ENCODE measurements around the gene SERPINA4.

The SERPINA4 gene

GRCh38 chr14:94548999-94549985 lies 11.9 kb upstream of the SERPINA4 start:
- H3K27me3 Mint-ChIP-seq: peaks cover 19% of the 10 kb centered on the region
- no peak overlapping the region for H3K4me3 Mint-ChIP-seq
- no peaks in the 10 kb centered on the region for H3K4me1 Mint-ChIP-seq (ENCODE audit: low read depth)
- H3K27ac Mint-ChIP-seq: no peak overlapping the region
- no peaks in the 10 kb centered on the region for H3K36me3 Mint-ChIP-seq
- peaks cover 6% of the 10 kb centered on the region for H3K9me3 Mint-ChIP-seq (ENCODE audit: low read depth)

DNA sequence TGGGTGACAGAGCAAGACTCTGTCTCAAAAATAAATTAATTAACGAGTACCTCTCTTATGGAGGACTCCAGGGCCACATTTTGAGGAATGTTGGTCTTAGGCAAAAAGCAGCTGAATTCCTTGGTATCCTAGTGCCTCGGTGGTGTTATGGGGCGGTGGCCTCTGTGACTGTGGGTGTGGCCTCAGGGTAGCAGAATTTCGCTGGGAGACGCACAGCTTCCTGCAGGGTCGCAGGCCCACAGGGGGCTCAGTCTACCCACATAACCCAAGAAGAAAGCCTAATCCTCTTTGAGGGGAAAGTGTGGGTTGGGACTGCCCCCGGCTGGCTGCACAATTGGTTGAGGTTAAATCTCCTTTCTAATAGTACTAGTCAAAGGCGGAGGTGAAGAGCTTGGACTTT lies 11.2 kb upstream of the SERPINA4 start:
- peaks cover 24% of the 10 kb centered on the region for H3K27me3 Mint-ChIP-seq
- peaks cover 13% of the 10 kb centered on the region for H3K9me3 Mint-ChIP-seq (ENCODE audit: low read depth)
- no peaks in the 10 kb centered on the region for H3K4me1 Mint-ChIP-seq (ENCODE audit: low read depth)
- no peak overlapping the region for H3K4me3 Mint-ChIP-seq
- H3K36me3 Mint-ChIP-seq: no peaks in the 10 kb centered on the region
- no peak overlapping the region for H3K27ac Mint-ChIP-seq

DNA sequence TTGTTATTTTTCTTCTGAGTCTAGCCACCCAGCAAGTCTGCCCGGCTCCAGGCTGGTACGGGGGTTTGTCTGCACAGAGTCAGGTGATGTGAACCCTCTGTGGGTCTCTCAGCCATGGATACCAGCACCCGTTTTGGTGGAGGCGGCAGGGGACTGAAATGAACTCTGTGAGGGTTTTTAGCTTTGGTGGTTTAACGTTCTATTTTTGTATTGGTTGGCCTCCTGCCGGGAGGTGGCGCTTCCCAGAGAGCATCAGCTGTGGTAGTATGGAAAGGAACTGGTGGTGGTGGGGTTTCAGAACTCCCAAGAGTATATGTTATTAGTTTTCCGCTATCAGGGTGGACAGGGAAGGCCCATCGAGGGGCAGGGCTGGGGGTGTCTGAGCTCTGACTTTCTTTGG lies 5.3 kb upstream of the SERPINA4 start:
- H3K4me1 Mint-ChIP-seq (ENCODE audit: low read depth): no peaks in the 10 kb centered on the region
- peaks cover 28% of the 10 kb centered on the region for H3K27me3 Mint-ChIP-seq
- H3K27ac Mint-ChIP-seq: no peak overlapping the region
- H3K9me3 Mint-ChIP-seq (ENCODE audit: low read depth): peaks cover 21% of the 10 kb centered on the region
- H3K36me3 Mint-ChIP-seq: no peaks in the 10 kb centered on the region
- H3K4me3 Mint-ChIP-seq: no peak overlapping the region

DNA sequence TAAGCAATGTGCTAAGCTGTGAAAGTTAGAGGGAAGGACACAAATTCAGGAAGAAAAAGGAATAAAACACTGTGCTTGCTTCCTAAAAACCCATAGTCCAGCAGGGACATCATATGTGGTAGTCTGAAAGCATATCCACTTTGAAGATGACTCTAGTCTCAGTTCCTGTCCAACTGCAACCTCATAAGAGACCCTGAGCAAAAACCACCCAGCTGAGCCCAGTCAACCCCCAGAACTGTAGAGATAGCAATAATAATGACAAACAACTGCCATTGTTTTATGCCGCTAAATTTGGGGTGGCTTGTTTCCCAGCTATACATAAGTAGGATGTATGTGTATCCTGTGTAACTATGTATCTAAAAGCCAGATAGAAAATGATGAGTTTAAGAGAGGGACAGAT lies 3.9 kb upstream of the SERPINA4 start:
- Mint-ChIP-seq H3K27me3 (peaks cover 24% of the 10 kb centered on the region), H3K27ac (no peak overlapping the region), H3K9me3 (ENCODE audit: low read depth) (peaks cover 21% of the 10 kb centered on the region), H3K4me1 (ENCODE audit: low read depth) (no peaks in the 10 kb centered on the region), H3K4me3 (no peak overlapping the region), H3K36me3 (no peaks in the 10 kb centered on the region)

- no peaks in the 10 kb centered on the region for H3K4me1 Mint-ChIP-seq (ENCODE audit: low read depth)
- peaks cover 23% of the 10 kb centered on the region for H3K27me3 Mint-ChIP-seq
- peaks cover 21% of the 10 kb centered on the region for H3K9me3 Mint-ChIP-seq (ENCODE audit: low read depth)
- no peak overlapping the region for H3K4me3 Mint-ChIP-seq
- H3K36me3 Mint-ChIP-seq: no peaks in the 10 kb centered on the region
- H3K27ac Mint-ChIP-seq: no peak overlapping the region
Measured at GRCh38 chr14:94558842-94559241, 2.4 kb upstream of the SERPINA4 start.

DNA sequence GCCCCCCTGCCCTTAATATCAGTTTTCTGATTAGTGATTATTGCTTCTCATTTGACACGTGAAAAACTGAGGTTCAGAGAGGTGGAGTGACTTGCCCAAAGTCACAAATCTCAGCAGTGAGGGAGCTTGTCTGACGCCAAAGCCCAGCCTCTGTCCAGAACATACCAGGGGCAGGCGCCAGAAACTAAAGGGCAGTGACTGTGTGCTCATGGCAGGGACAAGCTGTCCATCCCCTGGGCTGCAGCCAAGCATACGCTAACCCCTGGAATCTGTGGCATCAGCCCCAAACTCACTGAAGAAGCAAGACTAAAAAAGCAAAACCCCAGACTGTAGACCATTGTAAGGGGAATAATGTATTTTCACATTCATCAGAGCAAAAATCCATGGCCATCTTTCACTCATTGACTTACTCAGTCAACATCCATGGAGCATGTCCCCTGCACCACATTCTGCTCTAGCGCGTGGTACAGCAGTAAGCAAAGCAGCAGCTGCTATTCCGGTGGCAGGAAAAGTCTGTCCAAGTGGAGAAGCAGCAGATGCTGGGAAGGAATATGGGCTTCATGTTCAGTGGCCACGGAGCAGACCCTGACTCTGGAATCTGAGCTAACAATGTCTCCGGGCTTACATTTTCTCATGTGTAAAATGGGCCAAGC lies 1.5 kb upstream of the SERPINA4 start:
- Mint-ChIP-seq H3K36me3 (no peaks in the 10 kb centered on the region), H3K9me3 (ENCODE audit: low read depth) (peaks cover 15% of the 10 kb centered on the region), H3K27ac (no peak overlapping the region), H3K27me3 (peaks cover 16% of the 10 kb centered on the region), H3K4me3 (no peak overlapping the region), H3K4me1 (ENCODE audit: low read depth) (no peaks in the 10 kb centered on the region)

GRCh38 chr14:94560291-94560665 lies 964 bp upstream of the SERPINA4 start:
- Mint-ChIP-seq H3K27ac (no peak overlapping the region), H3K9me3 (ENCODE audit: low read depth) (peaks cover 10% of the 10 kb centered on the region), H3K27me3 (peaks cover 14% of the 10 kb centered on the region), H3K36me3 (no peaks in the 10 kb centered on the region), H3K4me3 (no peak overlapping the region), H3K4me1 (ENCODE audit: low read depth) (no peaks in the 10 kb centered on the region)

GRCh38 chr14:94561656-94562010 lies 391 bp downstream of the SERPINA4 start:
- no peaks in the 10 kb centered on the region for H3K4me1 Mint-ChIP-seq (ENCODE audit: low read depth)
- no peak overlapping the region for H3K4me3 Mint-ChIP-seq
- H3K9me3 Mint-ChIP-seq (ENCODE audit: low read depth): peaks cover 8% of the 10 kb centered on the region
- no peaks in the 10 kb centered on the region for H3K36me3 Mint-ChIP-seq
- no peak overlapping the region for H3K27ac Mint-ChIP-seq
- H3K27me3 Mint-ChIP-seq: peaks cover 12% of the 10 kb centered on the region

DNA sequence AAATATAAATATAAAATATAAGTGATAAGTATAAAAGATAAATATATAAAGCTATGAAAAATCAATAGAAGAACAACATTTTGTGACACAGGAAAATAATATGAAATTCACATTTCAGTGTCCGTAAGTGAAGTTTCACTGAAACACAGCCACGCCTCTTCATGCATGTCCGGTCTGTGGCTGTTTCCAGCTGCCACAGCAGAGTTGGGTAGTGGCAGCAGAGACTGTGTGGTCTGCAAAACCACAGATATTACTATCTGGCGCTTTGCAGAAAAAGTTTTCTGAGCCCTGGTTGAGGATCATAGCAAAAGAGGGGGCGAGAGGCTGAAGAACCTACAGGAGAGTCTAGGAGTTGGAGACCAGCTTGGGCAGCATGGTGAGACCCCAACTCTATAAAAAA lies 780 bp downstream of the SERPINA4 start:
- no peak overlapping the region for H3K4me3 Mint-ChIP-seq
- peaks cover 8% of the 10 kb centered on the region for H3K9me3 Mint-ChIP-seq (ENCODE audit: low read depth)
- H3K4me1 Mint-ChIP-seq (ENCODE audit: low read depth): no peaks in the 10 kb centered on the region
- no peaks in the 10 kb centered on the region for H3K36me3 Mint-ChIP-seq
- peaks cover 12% of the 10 kb centered on the region for H3K27me3 Mint-ChIP-seq
- no peak overlapping the region for H3K27ac Mint-ChIP-seq

- H3K36me3 Mint-ChIP-seq: no peaks in the 10 kb centered on the region
- peaks cover 8% of the 10 kb centered on the region for H3K27me3 Mint-ChIP-seq
- H3K27ac Mint-ChIP-seq: no peak overlapping the region
- H3K4me3 Mint-ChIP-seq: no peak overlapping the region
- no peaks in the 10 kb centered on the region for H3K9me3 Mint-ChIP-seq (ENCODE audit: low read depth)
- no peaks in the 10 kb centered on the region for H3K4me1 Mint-ChIP-seq (ENCODE audit: low read depth)
Measured at GRCh38 chr14:94562941-94563883, 2.0 kb downstream of the SERPINA4 start.

DNA sequence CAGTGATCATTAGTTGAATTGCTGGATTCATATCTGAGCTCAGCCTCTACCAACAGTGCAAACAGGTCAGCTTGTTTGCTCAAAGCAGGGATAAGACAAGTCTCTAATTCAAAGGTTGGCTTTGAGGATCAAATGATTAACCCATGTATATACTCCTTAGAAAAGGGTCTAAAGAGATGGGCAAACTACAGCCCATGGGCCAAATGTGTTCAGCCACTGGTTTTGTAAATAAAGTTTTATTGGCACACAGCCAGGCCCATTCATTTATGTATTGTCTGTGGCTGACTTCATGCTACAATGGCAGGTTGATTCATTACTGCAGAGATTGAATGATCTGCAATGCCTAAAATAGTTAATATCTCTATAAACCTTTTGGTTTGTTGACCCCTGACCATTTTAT lies 3.1 kb downstream of the SERPINA4 start:
- no peaks in the 10 kb centered on the region for H3K36me3 Mint-ChIP-seq
- H3K27ac Mint-ChIP-seq: no peak overlapping the region
- H3K4me3 Mint-ChIP-seq: no peak overlapping the region
- peaks cover 2% of the 10 kb centered on the region for H3K27me3 Mint-ChIP-seq
- H3K9me3 Mint-ChIP-seq (ENCODE audit: low read depth): no peaks in the 10 kb centered on the region
- H3K4me1 Mint-ChIP-seq (ENCODE audit: low read depth): no peaks in the 10 kb centered on the region

- Mint-ChIP-seq H3K9me3 (ENCODE audit: low read depth) (no peaks in the 10 kb centered on the region), H3K36me3 (no peaks in the 10 kb centered on the region), H3K4me1 (ENCODE audit: low read depth) (no peaks in the 10 kb centered on the region), H3K27me3 (no peaks in the 10 kb centered on the region), H3K4me3 (no peak overlapping the region), H3K27ac (no peak overlapping the region)
Measured at GRCh38 chr14:94568186-94568585, 6.9 kb downstream of the SERPINA4 start.

DNA sequence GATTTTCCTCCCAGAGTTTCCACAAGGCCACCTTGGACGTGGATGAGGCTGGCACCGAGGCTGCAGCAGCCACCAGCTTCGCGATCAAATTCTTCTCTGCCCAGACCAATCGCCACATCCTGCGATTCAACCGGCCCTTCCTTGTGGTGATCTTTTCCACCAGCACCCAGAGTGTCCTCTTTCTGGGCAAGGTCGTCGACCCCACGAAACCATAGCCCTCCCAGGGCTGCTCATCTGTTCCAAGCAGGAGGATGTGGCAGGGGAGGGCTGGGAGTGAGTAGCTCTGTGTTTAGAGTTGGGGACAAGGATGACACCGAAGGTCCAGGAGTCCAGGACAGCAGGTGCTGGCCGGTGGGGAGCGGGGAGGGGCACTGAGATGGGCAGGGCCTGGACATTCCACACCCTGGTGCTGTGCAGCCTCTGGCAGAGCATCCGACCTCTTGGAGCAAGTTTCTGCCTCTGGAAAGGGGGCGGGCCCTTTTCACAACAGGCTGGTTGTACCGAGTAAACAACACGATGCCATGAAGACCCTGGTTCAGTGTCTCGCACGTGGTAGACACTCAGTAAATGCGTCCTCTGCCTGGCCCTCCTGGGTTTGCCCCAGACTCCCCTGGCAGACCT lies 8.2 kb downstream of the SERPINA4 start:
- no peaks in the 10 kb centered on the region for H3K9me3 Mint-ChIP-seq (ENCODE audit: low read depth)
- H3K27me3 Mint-ChIP-seq: no peaks in the 10 kb centered on the region
- H3K36me3 Mint-ChIP-seq: no peaks in the 10 kb centered on the region
- H3K27ac Mint-ChIP-seq: no peak overlapping the region
- no peaks in the 10 kb centered on the region for H3K4me1 Mint-ChIP-seq (ENCODE audit: low read depth)
- no peak overlapping the region for H3K4me3 Mint-ChIP-seq

DNA sequence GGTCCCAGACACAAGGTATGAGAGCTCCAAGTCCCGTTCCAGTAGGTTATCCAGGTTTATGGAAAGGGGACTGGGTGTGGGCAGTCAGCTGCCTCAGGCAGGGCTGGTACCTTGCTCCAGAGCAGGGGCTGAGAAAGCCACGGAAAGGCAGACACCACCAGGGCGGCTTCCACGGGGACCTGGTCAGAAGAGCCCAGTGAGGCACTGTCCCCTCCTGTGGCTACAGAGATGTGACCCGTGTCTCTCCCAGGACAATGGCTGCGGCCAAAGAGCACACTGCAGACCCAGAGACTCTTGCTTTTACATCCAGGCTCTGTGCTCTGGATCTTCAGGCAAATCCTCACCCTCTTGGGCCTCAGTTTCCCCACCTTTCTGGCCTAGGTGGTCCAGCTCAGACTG lies 8.8 kb downstream of the SERPINA4 start:
- no peak overlapping the region for H3K27ac Mint-ChIP-seq
- no peaks in the 10 kb centered on the region for H3K4me1 Mint-ChIP-seq (ENCODE audit: low read depth)
- no peak overlapping the region for H3K4me3 Mint-ChIP-seq
- no peaks in the 10 kb centered on the region for H3K36me3 Mint-ChIP-seq
- H3K27me3 Mint-ChIP-seq: no peaks in the 10 kb centered on the region
- H3K9me3 Mint-ChIP-seq (ENCODE audit: low read depth): no peaks in the 10 kb centered on the region
